GM12874 (cell line): ENCODE measurements around the gene SLC39A2.

Source experiments
- TF ChIP-seq, protein P1 (sequence below): IDR thresholded peaks from 2 replicates; pipeline ENCODE4 v1.5.1; 2011; ENCODE audit warnings: low read depth, mild to moderate bottlenecking, control low read depth, low read length, moderate library complexity; ENCODE audit not compliant: insufficient read depth

The SLC39A2 gene

GRCh38 chr14:20971705-20972021, 27.4 kb upstream of the SLC39A2 start:
- TF ChIP-seq, protein P1, sequence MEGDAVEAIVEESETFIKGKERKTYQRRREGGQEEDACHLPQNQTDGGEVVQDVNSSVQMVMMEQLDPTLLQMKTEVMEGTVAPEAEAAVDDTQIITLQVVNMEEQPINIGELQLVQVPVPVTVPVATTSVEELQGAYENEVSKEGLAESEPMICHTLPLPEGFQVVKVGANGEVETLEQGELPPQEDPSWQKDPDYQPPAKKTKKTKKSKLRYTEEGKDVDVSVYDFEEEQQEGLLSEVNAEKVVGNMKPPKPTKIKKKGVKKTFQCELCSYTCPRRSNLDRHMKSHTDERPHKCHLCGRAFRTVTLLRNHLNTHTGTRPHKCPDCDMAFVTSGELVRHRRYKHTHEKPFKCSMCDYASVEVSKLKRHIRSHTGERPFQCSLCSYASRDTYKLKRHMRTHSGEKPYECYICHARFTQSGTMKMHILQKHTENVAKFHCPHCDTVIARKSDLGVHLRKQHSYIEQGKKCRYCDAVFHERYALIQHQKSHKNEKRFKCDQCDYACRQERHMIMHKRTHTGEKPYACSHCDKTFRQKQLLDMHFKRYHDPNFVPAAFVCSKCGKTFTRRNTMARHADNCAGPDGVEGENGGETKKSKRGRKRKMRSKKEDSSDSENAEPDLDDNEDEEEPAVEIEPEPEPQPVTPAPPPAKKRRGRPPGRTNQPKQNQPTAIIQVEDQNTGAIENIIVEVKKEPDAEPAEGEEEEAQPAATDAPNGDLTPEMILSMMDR = no peak

GRCh38 chr14:20973501-20973900, 25.6 kb upstream of the SLC39A2 start:
- TF ChIP-seq, protein P1 = no peak

GRCh38 chr14:20976291-20976690, 22.8 kb upstream of the SLC39A2 start:
- TF ChIP-seq, protein P1 = no peak

- TF ChIP-seq, protein P1 = no peak
Observed at GRCh38 chr14:20978687-20979086, 20.4 kb upstream of the SLC39A2 start.

DNA sequence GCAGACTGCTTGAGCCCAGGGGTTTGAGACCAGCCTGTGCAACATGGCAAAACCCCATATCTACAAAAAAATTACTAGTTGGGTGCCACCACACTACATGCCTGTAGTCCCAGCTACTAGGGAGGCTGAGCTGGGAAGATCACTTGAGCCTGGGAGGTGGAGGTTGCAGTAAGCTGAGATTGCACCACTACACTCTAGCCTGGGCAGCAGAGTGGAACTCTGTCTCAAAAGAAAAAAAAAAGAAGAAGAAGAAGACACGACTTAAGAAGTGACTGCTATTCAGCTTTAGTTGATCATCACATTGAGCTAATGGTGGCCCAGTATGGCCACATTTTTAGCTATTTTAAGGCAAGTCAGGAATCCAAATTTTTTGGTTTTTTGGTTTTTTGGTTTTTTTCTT, 18.2 kb upstream of the SLC39A2 start:
- TF ChIP-seq, protein P1 = no peak

DNA sequence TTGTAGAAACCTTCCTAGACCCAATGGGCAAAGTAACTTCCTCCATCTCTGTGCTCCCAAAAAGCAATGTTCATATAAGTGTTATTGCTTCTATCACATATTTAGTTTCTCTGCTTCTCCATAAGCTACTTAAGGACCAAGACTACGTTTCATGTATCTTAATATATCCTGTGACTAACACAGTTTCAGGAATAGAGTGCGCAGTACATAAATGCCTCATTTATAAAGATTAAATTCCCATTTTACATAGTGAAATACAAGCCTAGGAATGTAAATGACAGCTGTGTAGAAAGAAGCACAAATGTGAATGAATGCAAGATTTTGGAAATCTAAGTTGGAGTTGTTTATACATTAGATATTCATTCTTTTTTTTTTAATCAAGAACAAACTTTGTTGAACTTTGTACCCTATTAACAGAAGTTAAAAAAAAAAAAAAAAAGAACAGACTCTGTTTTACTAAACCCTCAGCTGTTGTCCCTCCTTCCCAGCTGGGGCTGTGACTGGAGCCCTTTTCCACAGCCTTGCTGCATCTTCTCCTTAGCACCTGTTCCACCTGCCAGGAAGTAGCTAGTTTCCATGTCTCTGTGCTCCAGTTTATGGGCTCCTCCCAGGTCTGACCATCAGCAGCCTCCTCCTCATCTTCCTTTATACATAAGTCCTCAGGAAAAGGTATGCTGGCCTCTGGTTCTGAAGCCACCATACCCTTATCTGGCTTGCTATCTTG, 16.3 kb upstream of the SLC39A2 start:
- TF ChIP-seq, protein P1 = no peak

DNA sequence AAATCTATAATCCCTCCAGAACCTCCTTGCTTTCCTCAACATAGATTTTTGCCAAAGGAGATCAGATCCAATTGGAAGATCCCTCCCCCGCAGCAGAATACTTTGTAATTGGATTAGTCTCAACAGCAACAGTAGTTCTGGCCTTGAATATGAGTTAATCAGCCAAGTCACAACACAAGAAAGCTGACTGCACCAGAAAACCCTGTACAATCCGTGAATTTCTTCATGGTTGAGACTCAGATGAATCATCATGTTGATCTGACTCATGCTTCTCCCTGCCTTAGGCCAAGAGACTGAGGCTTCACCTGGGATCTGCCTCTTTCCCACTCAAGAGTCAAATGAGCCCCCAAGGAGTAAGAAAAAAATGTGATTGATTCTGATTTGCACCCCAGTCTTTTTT, 12.3 kb upstream of the SLC39A2 start:
- TF ChIP-seq, protein P1 = no peak
